Measurements from ENCODE around the gene CLMN.

The CLMN gene

DNA sequence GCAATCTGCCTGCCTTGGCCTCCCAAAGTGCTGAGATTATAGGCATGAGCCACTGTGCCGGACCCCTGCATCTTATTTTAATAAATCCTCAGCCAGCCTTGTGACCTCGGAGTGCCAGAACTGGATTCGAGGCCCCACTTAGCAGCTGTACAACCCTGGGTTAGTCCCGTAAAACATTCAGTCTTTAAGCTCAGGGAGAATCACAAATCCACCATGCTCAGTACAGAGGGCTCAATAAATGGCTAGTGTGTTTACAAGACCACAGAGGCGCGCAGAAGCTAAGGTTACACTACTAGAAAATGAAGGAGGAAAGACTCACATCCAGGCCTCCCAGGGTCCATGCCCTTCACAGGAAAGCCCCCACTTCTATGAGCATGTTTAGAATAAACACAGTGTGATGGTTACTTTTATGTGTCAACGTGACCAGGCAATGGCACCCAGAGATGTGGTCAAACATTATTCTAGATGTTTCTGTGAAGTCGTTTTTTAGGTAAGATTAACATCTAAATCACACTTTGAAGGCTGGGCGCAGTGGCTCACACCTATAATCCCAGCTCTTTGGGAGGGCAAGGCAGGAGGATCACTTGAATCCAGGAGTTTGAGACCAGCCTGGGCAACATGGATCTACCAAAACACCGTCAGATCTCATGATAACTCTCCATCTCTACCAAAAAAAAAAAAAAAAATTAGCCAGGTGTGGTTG is 55.3 kb downstream of the CLMN start:
- Histone ChIP-seq H3K27me3 (ENCODE audit: insufficient read depth, low read length, poor library complexity) (no peaks in the 10 kb centered on the region), H3K36me3 (ENCODE audit: control insufficient read depth, insufficient read depth, low read length) (no peaks in the 10 kb centered on the region), H3K56ac (ENCODE audit: low read length) (no peak overlapping the region), H3K9ac (ENCODE audit: low read length) (no peak overlapping the region), H2BK5ac (ENCODE audit: low read length) (no peak overlapping the region), H2AK5ac (ENCODE audit: low read length) (no peak overlapping the region), H3K27ac (ENCODE audit: low read depth, low read length) (no peak overlapping the region), H3K79me1 (ENCODE audit: low read length) (no peaks in the 10 kb centered on the region), H3K4me3 (ENCODE audit: low read length) (no peak overlapping the region), H3K4me2 (ENCODE audit: low read length) (no peak overlapping the region), H3K79me2 (ENCODE audit: control insufficient read depth, insufficient read depth, low read length) (no peaks in the 10 kb centered on the region), H4K8ac (ENCODE audit: low read depth, low read length) (no peak overlapping the region), H3K4ac (ENCODE audit: low read depth, low read length) (no peak overlapping the region), H3K18ac (ENCODE audit: low read length) (no peak overlapping the region), H4K5ac (ENCODE audit: low read length) (no peak overlapping the region), H3K23ac (ENCODE audit: low read length) (no peak overlapping the region), H2BK120ac (ENCODE audit: low read depth, low read length) (no peak overlapping the region), H3K4me1 (ENCODE audit: control insufficient read depth, low read depth, low read length) (no peaks in the 10 kb centered on the region), H2BK15ac (replicated peaks; ENCODE audit: low read depth) (no peak overlapping the region)
- WGBS (ENCODE audit: extremely low coverage, insufficient coverage, low lambda C conversion rate): no CpG with 5 or more reads among the region's 10 CpGs
- no peak for DNase-seq

DNA sequence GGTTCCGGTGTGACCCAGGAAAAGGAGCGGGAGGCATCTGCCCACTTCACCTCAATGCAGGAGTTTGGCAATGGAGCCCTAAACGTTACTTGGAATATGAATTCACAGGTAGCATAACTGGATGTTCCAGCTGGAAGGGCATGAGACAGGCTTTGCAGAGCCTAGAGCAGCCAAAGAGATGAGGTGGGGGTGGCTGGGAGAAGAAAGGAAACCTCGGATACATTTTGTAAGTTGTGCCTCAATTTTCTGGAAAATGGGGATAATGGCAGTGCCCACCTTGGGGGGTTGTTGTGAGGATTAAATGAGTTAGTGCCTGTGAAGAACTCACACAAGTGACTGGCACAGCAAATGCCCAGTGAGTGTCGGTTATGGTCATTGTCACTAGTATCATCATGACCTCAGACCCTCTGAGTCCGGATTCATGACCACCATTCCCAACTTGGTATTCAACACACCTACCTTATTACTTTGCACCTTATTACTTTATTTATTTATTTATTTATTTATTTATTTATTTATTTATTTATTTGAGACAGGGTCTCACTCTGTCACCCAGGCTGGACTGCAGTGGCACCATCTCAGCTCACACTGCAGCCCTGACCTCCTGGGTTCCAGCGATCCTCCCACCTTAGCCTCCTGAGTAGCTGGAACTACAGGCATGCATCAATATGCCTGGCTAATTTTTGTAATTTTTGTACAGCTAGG is 56.0 kb downstream of the CLMN start:
- Histone ChIP-seq H3K9ac (ENCODE audit: low read length) (no peak overlapping the region), H3K18ac (ENCODE audit: low read length) (no peak overlapping the region), H4K5ac (ENCODE audit: low read length) (no peak overlapping the region), H3K4me3 (ENCODE audit: low read length) (no peak overlapping the region), H3K23ac (ENCODE audit: low read length) (no peak overlapping the region), H3K79me1 (ENCODE audit: low read length) (no peaks in the 10 kb centered on the region), H3K36me3 (ENCODE audit: control insufficient read depth, insufficient read depth, low read length) (no peaks in the 10 kb centered on the region), H3K27ac (ENCODE audit: low read depth, low read length) (no peak overlapping the region), H2BK15ac (replicated peaks; ENCODE audit: low read depth) (no peak overlapping the region), H2BK5ac (ENCODE audit: low read length) (no peak overlapping the region), H3K4ac (ENCODE audit: low read depth, low read length) (no peak overlapping the region), H3K4me1 (ENCODE audit: control insufficient read depth, low read depth, low read length) (no peaks in the 10 kb centered on the region), H3K56ac (ENCODE audit: low read length) (no peak overlapping the region), H4K8ac (ENCODE audit: low read depth, low read length) (no peak overlapping the region), H2BK120ac (ENCODE audit: low read depth, low read length) (no peak overlapping the region), H3K4me2 (ENCODE audit: low read length) (no peak overlapping the region), H2AK5ac (ENCODE audit: low read length) (no peak overlapping the region), H3K79me2 (ENCODE audit: control insufficient read depth, insufficient read depth, low read length) (no peaks in the 10 kb centered on the region), H3K27me3 (ENCODE audit: insufficient read depth, low read length, poor library complexity) (no peaks in the 10 kb centered on the region)
- no peak for DNase-seq
- WGBS (ENCODE audit: extremely low coverage, insufficient coverage, low lambda C conversion rate): no CpG with 5 or more reads among the region's 7 CpGs

DNA sequence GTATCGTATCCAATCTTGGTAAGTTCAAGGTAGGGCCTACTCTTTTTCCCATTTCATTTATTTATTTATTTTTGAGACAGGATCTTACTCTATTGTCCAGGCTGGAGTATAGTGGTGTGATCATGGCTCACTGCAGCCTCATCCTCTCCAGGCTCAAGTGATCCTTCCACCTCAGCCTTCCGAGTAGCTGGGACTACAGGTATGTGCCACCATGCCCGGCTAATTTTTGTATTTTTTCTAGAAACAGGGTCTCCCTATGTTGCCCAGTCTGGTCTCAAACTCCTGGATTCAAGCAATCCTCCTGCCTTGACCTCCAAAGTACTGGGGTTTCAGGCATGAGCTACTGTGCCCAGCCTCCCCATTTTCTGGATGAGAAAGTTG is 57.2 kb downstream of the CLMN start:
- H3K18ac ChIP-seq (ENCODE audit: low read length): no peak overlapping the region
- no peak overlapping the region for H3K4me2 ChIP-seq (ENCODE audit: low read length)
- WGBS (ENCODE audit: extremely low coverage, insufficient coverage, low lambda C conversion rate): no CpG with 5 or more reads among the region's 3 CpGs

DNA sequence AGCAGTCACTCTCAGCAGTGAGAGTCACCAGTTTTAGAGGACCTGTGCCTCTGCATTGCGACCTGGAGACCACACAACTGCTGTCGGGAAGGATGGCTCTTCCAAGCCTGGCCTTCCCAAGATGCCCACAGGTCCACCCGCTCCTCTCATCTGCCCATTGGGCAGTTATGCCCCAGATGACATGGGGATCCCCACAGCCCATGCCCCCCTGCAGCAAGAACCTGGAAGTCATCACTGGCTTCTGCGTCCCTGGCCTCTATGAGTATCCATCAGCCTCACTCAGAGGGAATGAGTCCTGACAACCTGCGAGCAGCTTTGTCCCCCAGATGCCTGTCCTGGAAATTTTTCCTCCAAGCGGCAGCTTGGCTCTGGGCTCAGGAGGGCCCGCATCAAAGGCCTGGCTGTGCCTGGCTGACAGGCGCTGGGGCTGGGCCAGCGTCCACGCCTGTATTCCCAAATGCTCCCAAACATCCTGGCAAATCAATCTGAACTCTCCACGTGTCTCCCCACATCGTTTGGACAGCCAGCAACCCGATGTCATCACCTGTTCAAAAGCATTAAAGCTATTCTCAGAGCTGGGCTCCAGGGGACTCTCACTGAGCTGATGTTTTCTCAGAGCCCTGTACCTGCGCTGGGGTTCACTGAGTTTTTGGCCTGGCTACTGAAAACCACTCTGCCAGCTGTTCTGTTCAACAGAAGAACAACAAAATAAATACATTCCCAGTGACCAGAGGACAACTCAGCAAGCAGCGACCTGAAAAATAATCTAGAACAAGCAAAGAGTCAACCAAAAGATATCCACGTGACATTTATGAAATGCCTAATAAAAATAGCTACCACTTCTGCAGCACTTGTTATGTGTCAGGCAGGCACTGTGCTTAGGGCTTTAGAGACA is 57.8 kb downstream of the CLMN start:
- no peaks in the 10 kb centered on the region for H3K79me2 ChIP-seq (ENCODE audit: control insufficient read depth, insufficient read depth, low read length)
- H4K8ac ChIP-seq (ENCODE audit: low read depth, low read length): no peak overlapping the region
- H3K79me1 ChIP-seq (ENCODE audit: low read length): no peaks in the 10 kb centered on the region
- H3K4ac ChIP-seq (ENCODE audit: low read depth, low read length): no peak overlapping the region
- H4K5ac ChIP-seq (ENCODE audit: low read length): no peak overlapping the region
- no peaks in the 10 kb centered on the region for H3K4me1 ChIP-seq (ENCODE audit: control insufficient read depth, low read depth, low read length)
- no peak for DNase-seq
- H3K23ac ChIP-seq (ENCODE audit: low read length): no peak overlapping the region
- no peak overlapping the region for H2BK120ac ChIP-seq (ENCODE audit: low read depth, low read length)
- no peak overlapping the region for H3K18ac ChIP-seq (ENCODE audit: low read length)
- no peak overlapping the region for H3K56ac ChIP-seq (ENCODE audit: low read length)
- no peak overlapping the region for H3K27ac ChIP-seq (ENCODE audit: low read depth, low read length)
- H3K27me3 ChIP-seq (ENCODE audit: insufficient read depth, low read length, poor library complexity): no peaks in the 10 kb centered on the region
- no peak overlapping the region for H3K4me3 ChIP-seq (ENCODE audit: low read length)
- no peak overlapping the region for H3K9ac ChIP-seq (ENCODE audit: low read length)
- no peaks in the 10 kb centered on the region for H3K36me3 ChIP-seq (ENCODE audit: control insufficient read depth, insufficient read depth, low read length)
- H2BK15ac ChIP-seq (replicated peaks; ENCODE audit: low read depth): no peak overlapping the region
- no peak overlapping the region for H2AK5ac ChIP-seq (ENCODE audit: low read length)
- WGBS (ENCODE audit: extremely low coverage, insufficient coverage, low lambda C conversion rate): no CpG with 5 or more reads among the region's 16 CpGs
- H3K4me2 ChIP-seq (ENCODE audit: low read length): no peak overlapping the region
- no peak overlapping the region for H2BK5ac ChIP-seq (ENCODE audit: low read length)

More for the DNA sequence above, 57.2 kb downstream of the CLMN start:
- H3K79me1 ChIP-seq (ENCODE audit: low read length): no peaks in the 10 kb centered on the region
- no peak overlapping the region for H2BK15ac ChIP-seq (replicated peaks; ENCODE audit: low read depth)
- H3K4ac ChIP-seq (ENCODE audit: low read depth, low read length): no peak overlapping the region
- no peak overlapping the region for H3K27ac ChIP-seq (ENCODE audit: low read depth, low read length)
- H3K79me2 ChIP-seq (ENCODE audit: control insufficient read depth, insufficient read depth, low read length): no peaks in the 10 kb centered on the region
- no peak overlapping the region for H3K9ac ChIP-seq (ENCODE audit: low read length)
- no peaks in the 10 kb centered on the region for H3K27me3 ChIP-seq (ENCODE audit: insufficient read depth, low read length, poor library complexity)
- H3K36me3 ChIP-seq (ENCODE audit: control insufficient read depth, insufficient read depth, low read length): no peaks in the 10 kb centered on the region
- H2BK5ac ChIP-seq (ENCODE audit: low read length): no peak overlapping the region
- H3K56ac ChIP-seq (ENCODE audit: low read length): no peak overlapping the region
- no peaks in the 10 kb centered on the region for H3K4me1 ChIP-seq (ENCODE audit: control insufficient read depth, low read depth, low read length)
- no peak overlapping the region for H3K4me3 ChIP-seq (ENCODE audit: low read length)
- H3K23ac ChIP-seq (ENCODE audit: low read length): no peak overlapping the region
- no peak overlapping the region for H4K8ac ChIP-seq (ENCODE audit: low read depth, low read length)
- H4K5ac ChIP-seq (ENCODE audit: low read length): no peak overlapping the region
- H2AK5ac ChIP-seq (ENCODE audit: low read length): no peak overlapping the region
- no peak overlapping the region for H2BK120ac ChIP-seq (ENCODE audit: low read depth, low read length)
- no peak for DNase-seq

DNA sequence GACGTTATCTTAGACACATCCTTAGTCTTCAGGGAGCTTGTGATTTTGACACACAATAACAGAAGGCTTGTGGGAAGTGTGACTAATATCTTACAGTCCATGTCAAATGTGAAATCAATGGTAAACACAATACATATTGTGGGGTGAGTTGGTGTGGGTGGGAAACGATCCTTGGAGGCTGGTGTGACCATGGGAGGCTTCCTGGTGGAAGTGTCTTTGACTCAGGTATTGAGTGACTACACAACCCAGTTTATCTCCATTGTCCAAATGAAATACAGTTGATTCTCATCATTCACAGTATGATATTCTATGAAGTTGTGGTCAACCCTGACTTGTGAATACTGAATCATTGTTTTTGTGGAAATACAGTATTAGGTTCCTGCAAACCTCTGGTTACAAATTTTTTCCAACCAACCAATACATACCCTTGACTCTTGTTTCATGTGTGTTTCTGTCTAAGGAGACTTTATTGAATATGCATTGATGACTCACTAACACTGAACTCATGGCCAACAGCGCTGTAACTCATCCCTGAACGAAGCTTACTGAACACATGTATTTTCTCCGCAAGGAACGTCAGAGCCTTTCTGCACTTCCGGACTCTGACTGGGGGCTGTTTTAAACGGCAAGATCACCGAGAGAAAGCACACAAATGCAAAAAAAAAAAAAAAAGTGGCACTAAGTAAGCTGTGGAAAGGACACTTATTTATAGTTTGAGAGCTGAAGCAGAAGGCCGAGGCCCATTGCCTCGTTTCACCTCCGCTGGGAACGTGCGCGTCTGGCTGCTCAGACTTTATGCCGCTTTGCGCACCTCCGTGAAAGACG is 59.0 kb downstream of the CLMN start:
- no peak overlapping the region for H2AK5ac ChIP-seq (ENCODE audit: low read length)
- H3K4me3 ChIP-seq (ENCODE audit: low read length): no peak overlapping the region
- no peak overlapping the region for H3K27ac ChIP-seq (ENCODE audit: low read depth, low read length)
- no peak overlapping the region for H2BK15ac ChIP-seq (replicated peaks; ENCODE audit: low read depth)
- H3K4ac ChIP-seq (ENCODE audit: low read depth, low read length): no peak overlapping the region
- no peak for DNase-seq
- H3K79me1 ChIP-seq (ENCODE audit: low read length): no peaks in the 10 kb centered on the region
- H3K4me1 ChIP-seq (ENCODE audit: control insufficient read depth, low read depth, low read length): peaks cover 2% of the 10 kb centered on the region
- no peak overlapping the region for H4K8ac ChIP-seq (ENCODE audit: low read depth, low read length)
- WGBS (ENCODE audit: extremely low coverage, insufficient coverage, low lambda C conversion rate): no CpG with 5 or more reads among the region's 19 CpGs
- no peak overlapping the region for H3K4me2 ChIP-seq (ENCODE audit: low read length)
- no peak overlapping the region for H4K5ac ChIP-seq (ENCODE audit: low read length)
- no peaks in the 10 kb centered on the region for H3K36me3 ChIP-seq (ENCODE audit: control insufficient read depth, insufficient read depth, low read length)
- no peak overlapping the region for H2BK5ac ChIP-seq (ENCODE audit: low read length)
- no peak overlapping the region for H3K9ac ChIP-seq (ENCODE audit: low read length)
- H3K18ac ChIP-seq (ENCODE audit: low read length): no peak overlapping the region
- no peaks in the 10 kb centered on the region for H3K27me3 ChIP-seq (ENCODE audit: insufficient read depth, low read length, poor library complexity)
- no peak overlapping the region for H3K23ac ChIP-seq (ENCODE audit: low read length)
- no peak overlapping the region for H3K56ac ChIP-seq (ENCODE audit: low read length)
- no peaks in the 10 kb centered on the region for H3K79me2 ChIP-seq (ENCODE audit: control insufficient read depth, insufficient read depth, low read length)
- no peak overlapping the region for H2BK120ac ChIP-seq (ENCODE audit: low read depth, low read length)
